Neuronal stem cell (in vitro differentiated cells): ENCODE data around the gene ACSM5.

Experiments used
- DNase-seq: peaks from one replicate; pipeline ENCODE4 v3.0.0-alpha.2; 2013; ENCODE audit warnings: low spot score
- H2AFZ ChIP-seq: one replicate; pipeline ENCODE4 v1.6.1; 2013; ENCODE audit warnings: mild to moderate bottlenecking, low read length, inconsistent platforms
- H2AK5ac ChIP-seq: 2 replicates; pipeline ENCODE4 v1.6.1; 2013; ENCODE audit warnings: low read depth, mild to moderate bottlenecking, inconsistent platforms, low read length, moderate library complexity, mixed read lengths
- H2BK120ac ChIP-seq: 2 replicates; pipeline ENCODE4 v1.6.1; 2013; ENCODE audit warnings: low read depth, mild to moderate bottlenecking, inconsistent platforms, low read length, moderate library complexity, mixed read lengths
- H2BK12ac ChIP-seq: one replicate; pipeline ENCODE4 v1.6.1; 2013; ENCODE audit warnings: low read length, inconsistent platforms
- H2BK15ac ChIP-seq: 2 replicates; pipeline ENCODE4 v1.6.1; 2013; ENCODE audit warnings: mild to moderate bottlenecking, low read length, inconsistent platforms, mixed read lengths
- H2BK5ac ChIP-seq: one replicate; pipeline ENCODE4 v1.6.1; 2013; ENCODE audit warnings: inconsistent platforms, mild to moderate bottlenecking, low read length, moderate library complexity
- H3K14ac ChIP-seq: one replicate; pipeline ENCODE4 v1.6.1; 2013; ENCODE audit warnings: low read length, inconsistent platforms
- H3K18ac ChIP-seq: 2 replicates; pipeline ENCODE4 v1.6.1; 2013; ENCODE audit warnings: low read length, inconsistent platforms
- H3K23ac ChIP-seq: 2 replicates; pipeline ENCODE4 v1.6.1; 2013; ENCODE audit warnings: low read depth, mild to moderate bottlenecking, mixed read lengths, low read length, inconsistent platforms; ENCODE audit not compliant: poor library complexity
- H3K27ac ChIP-seq: replicated peaks from 3 replicates; pipeline ENCODE4 v1.5.1; 2013; ENCODE audit warnings: low read length, inconsistent platforms
- H3K27me3 ChIP-seq, 3 experiments: 2 replicates each; pipeline ENCODE4 v1.6.1; 2013; ENCODE audit warnings: low read length in 3 of 3, mild to moderate bottlenecking in 2 of 3, inconsistent platforms in 1 of 3, low read depth in 1 of 3, mixed read lengths in 1 of 3, moderate library complexity in 1 of 3; ENCODE audit not compliant: control insufficient read depth in 3 of 3, insufficient read depth in 3 of 3
- H3K36me3 ChIP-seq, 2 donors: replicated peaks in 1 of 2; 2 replicates each; pipeline ENCODE4 v1.6.1; 2013; ENCODE audit warnings: low read length in 2 of 2; ENCODE audit not compliant: control insufficient read depth in 2 of 2, insufficient read depth in 2 of 2
- H3K4ac ChIP-seq: 2 replicates; pipeline ENCODE4 v1.6.1; 2013; ENCODE audit warnings: inconsistent platforms, mild to moderate bottlenecking, low read length, moderate library complexity
- H3K4me1 ChIP-seq, 2 donors: 1 replicate in 1 of 2; 2 replicates in 1 of 2; pipeline ENCODE4 v1.6.1; 2013; ENCODE audit warnings: low read length in 2 of 2, low read depth in 1 of 2; ENCODE audit not compliant: control insufficient read depth in 2 of 2, insufficient read depth in 1 of 2
- H3K4me2 ChIP-seq: one replicate; pipeline ENCODE4 v1.6.1; 2013; ENCODE audit warnings: mild to moderate bottlenecking, low read length, inconsistent platforms; ENCODE audit not compliant: insufficient read depth, poor library complexity, severe bottlenecking
- H3K4me3 ChIP-seq, 2 donors: 2 replicates each; pipeline ENCODE4 v1.5.1; 2013; ENCODE audit warnings: low read length in 2 of 2, mild to moderate bottlenecking in 2 of 2, inconsistent platforms in 1 of 2, moderate library complexity in 1 of 2
- H3K79me1 ChIP-seq: one replicate; pipeline ENCODE4 v1.6.1; 2013; ENCODE audit warnings: low read depth, mild to moderate bottlenecking, inconsistent platforms, low read length, moderate library complexity
- H3K9ac ChIP-seq: one replicate; pipeline ENCODE4 v1.6.1; 2013; ENCODE audit warnings: mild to moderate bottlenecking, low read depth, low read length, inconsistent platforms; ENCODE audit not compliant: poor library complexity
- H3K9me3 ChIP-seq, 2 donors: replicated peaks in 1 of 2; 2 replicates each; pipeline versions ENCODE3 to v1.6.1; 2013; ENCODE audit warnings: low read length in 2 of 2, mild to moderate bottlenecking in 2 of 2, inconsistent platforms in 1 of 2, low read depth in 1 of 2, mixed read lengths in 1 of 2, moderate library complexity in 1 of 2; ENCODE audit not compliant: control insufficient read depth in 2 of 2, insufficient read depth in 1 of 2
- H4K8ac ChIP-seq: one replicate; pipeline ENCODE4 v1.6.1; 2013; ENCODE audit warnings: low read depth, mild to moderate bottlenecking, inconsistent platforms, low read length, moderate library complexity
- H4K91ac ChIP-seq: one replicate; pipeline ENCODE4 v1.6.1; 2013; ENCODE audit warnings: low read length, low read depth, mild to moderate bottlenecking, inconsistent platforms; ENCODE audit not compliant: poor library complexity
- WGBS, 2 donors: extraction: QIAGEN DNeasy Blood & Tissue Kit; methylation state at CpG; one replicate each; pipeline ENCODE4 v1.1.7; 2013; ENCODE audit warnings: missing lambda C conversion rate in 2 of 2, mixed read lengths in 1 of 2; ENCODE audit not compliant: insufficient read length in 2 of 2, insufficient replicate concordance in 1 of 2; ENCODE audit errors: extremely low coverage in 2 of 2; 5-methylcytosine and 5-hydroxymethylcytosine counted together

Gene ACSM5

GRCh38 chr16:20485408-20485807, 76.1 kb downstream of the ACSM5 start:
- Histone ChIP-seq H4K8ac (no peak overlapping the region), H3K23ac (no peak overlapping the region), H2BK5ac (no peak overlapping the region), H3K4me1 (no peaks in the 10 kb centered on the region), H3K4me3 (no peak overlapping the region), H2BK12ac (no peak overlapping the region), H2AFZ (no peak overlapping the region), H3K4ac (no peak overlapping the region), H3K14ac (no peak overlapping the region), H3K27ac (no peak overlapping the region), H3K4me2 (no peak overlapping the region), H3K79me1 (peaks cover 2% of the 10 kb centered on the region), H3K9me3 (no peaks in the 10 kb centered on the region), H2BK15ac (no peak overlapping the region), H3K9ac (no peak overlapping the region), H4K91ac (no peak overlapping the region), H2AK5ac (no peak overlapping the region), H3K27me3 (no peaks in the 10 kb centered on the region), H2BK120ac (no peak overlapping the region), H3K36me3 (no peaks in the 10 kb centered on the region), H3K18ac (no peak overlapping the region)
- no peak for DNase-seq
- no CpG with 5 or more reads among the region's 1 CpG for WGBS, 2 donors
